ENCODE results near the gene PITRM1.

DNA sequence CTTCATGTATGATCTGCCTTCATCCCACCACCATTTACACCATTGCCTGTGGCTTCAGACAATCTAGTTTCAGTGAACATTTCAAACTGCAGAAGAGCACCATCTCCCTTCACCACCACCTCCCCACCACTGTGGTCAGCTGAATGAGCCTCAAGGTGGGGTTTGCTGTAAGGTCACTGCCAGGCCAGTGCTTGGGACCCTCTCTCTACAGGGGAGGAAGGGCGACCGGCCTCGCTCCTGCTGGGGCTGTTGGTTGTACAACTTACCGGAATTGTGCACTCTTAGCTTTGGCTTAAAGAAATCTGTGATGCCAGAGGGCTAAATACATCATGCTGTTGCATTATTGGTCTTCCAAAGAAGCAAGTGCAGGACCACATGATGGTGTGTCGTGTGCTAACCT lies 78.6 kb downstream of the PITRM1 start:
- no peak for TF ChIP-seq EZH2 (IDR thresholded peaks at IDR 0.05; ENCODE audit: borderline replicate concordance, low read depth, low read length, poor library complexity, severe bottlenecking)
- TF ChIP-seq, protein P1, sequence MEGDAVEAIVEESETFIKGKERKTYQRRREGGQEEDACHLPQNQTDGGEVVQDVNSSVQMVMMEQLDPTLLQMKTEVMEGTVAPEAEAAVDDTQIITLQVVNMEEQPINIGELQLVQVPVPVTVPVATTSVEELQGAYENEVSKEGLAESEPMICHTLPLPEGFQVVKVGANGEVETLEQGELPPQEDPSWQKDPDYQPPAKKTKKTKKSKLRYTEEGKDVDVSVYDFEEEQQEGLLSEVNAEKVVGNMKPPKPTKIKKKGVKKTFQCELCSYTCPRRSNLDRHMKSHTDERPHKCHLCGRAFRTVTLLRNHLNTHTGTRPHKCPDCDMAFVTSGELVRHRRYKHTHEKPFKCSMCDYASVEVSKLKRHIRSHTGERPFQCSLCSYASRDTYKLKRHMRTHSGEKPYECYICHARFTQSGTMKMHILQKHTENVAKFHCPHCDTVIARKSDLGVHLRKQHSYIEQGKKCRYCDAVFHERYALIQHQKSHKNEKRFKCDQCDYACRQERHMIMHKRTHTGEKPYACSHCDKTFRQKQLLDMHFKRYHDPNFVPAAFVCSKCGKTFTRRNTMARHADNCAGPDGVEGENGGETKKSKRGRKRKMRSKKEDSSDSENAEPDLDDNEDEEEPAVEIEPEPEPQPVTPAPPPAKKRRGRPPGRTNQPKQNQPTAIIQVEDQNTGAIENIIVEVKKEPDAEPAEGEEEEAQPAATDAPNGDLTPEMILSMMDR (conservative IDR thresholded peaks at IDR 0.05; ENCODE audit: low read depth, low read length), result no peak
